Measurements from ENCODE around the gene SLC6A7. TPM values are rescaled to one million over a fixed set of nuclear protein-coding genes. Genes with fewer than 3 reads are reported as not detected.
A peak's percentile ranks its signal among the peaks of the same experiment; 100 is the strongest.

The SLC6A7 gene
- total RNA-seq, 2 donors from 2014 or later: 5.0 to 24.9 TPM

DNA sequence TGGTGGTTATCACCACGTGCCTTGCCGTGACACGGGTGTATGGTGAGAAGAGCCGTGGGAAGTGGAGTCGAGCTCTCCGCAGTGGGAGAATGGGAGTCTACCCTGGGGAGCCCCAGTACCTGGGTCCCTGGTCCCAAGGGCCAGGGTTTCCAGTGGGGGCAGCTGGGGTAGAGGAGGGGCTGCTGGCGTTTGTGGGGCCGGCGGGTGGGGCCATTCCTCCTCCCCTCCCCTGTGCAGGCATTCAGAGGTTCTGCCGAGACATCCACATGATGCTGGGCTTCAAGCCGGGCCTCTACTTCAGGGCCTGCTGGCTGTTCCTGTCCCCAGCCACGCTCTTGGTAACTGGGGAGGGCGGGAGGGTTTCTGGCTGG, 14.7 kb downstream of the SLC6A7 start:
- H3K36me3 ChIP-seq: peaks cover 3% of the 10 kb centered on the region
- peaks cover 10% of the 10 kb centered on the region for H3K4me1 ChIP-seq
- intact Hi-C loops (cut with DNase I): no loop called here
- no peak overlapping the region for H3K27ac ChIP-seq
- no peaks in the 10 kb centered on the region for H3K27me3 ChIP-seq
- H3K9me3 ChIP-seq: no peaks in the 10 kb centered on the region
- H3K9ac ChIP-seq (ENCODE audit: low read depth in 2 of 2, low read length in 2 of 2): no peak overlapping the region
- TF ChIP-seq, protein P1, sequence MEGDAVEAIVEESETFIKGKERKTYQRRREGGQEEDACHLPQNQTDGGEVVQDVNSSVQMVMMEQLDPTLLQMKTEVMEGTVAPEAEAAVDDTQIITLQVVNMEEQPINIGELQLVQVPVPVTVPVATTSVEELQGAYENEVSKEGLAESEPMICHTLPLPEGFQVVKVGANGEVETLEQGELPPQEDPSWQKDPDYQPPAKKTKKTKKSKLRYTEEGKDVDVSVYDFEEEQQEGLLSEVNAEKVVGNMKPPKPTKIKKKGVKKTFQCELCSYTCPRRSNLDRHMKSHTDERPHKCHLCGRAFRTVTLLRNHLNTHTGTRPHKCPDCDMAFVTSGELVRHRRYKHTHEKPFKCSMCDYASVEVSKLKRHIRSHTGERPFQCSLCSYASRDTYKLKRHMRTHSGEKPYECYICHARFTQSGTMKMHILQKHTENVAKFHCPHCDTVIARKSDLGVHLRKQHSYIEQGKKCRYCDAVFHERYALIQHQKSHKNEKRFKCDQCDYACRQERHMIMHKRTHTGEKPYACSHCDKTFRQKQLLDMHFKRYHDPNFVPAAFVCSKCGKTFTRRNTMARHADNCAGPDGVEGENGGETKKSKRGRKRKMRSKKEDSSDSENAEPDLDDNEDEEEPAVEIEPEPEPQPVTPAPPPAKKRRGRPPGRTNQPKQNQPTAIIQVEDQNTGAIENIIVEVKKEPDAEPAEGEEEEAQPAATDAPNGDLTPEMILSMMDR (IDR thresholded peaks at IDR 0.05): no peak
- H3K4me3 ChIP-seq: no peak overlapping the region
- DNase-seq: no peak

DNA sequence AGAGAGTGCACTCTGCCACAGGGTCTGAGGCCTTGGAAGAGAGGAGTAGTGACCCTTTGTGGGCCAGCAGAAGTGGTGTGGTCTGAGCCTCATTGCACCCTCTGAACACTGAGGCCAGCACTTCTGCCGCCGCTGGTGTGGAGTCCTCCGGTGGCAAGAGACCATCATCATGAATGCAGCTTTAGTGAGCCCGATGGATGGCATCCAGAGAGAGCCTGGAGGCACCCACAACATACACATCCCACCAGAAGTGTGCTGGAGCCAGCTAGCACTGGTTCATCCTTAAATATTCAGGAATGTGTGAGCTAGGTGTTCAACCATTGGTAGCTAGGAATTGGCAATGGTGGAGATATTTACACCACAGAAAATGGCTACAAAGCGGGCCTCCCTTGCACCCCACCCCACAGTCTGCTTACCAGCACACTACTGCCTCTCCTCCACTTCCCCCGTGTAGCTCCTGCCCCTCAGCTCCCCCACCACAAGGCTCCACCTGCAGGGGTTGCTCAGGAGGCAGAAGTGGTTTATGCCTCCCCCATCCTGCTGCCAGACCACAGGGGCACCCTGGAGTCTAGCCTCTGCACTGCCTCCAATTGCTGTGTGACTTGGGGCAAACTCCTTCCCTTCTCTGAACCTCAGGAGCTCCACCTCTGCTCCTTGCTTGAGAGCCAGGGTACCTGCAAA, 16.4 kb downstream of the SLC6A7 start:
- Histone ChIP-seq H3K4me1 (peaks cover 10% of the 10 kb centered on the region), H3K27me3 (no peaks in the 10 kb centered on the region), H3K36me3 (peaks cover 3% of the 10 kb centered on the region), H3K9ac (ENCODE audit: low read depth in 2 of 2, low read length in 2 of 2) (no peak overlapping the region), H3K4me3 (no peak overlapping the region), H3K27ac (no peak overlapping the region), H3K9me3 (no peaks in the 10 kb centered on the region)
- TF ChIP-seq, protein P1 (IDR thresholded peaks at IDR 0.05): no peak
- no peak for DNase-seq
- intact Hi-C loops (cut with DNase I): no loop called here

DNA sequence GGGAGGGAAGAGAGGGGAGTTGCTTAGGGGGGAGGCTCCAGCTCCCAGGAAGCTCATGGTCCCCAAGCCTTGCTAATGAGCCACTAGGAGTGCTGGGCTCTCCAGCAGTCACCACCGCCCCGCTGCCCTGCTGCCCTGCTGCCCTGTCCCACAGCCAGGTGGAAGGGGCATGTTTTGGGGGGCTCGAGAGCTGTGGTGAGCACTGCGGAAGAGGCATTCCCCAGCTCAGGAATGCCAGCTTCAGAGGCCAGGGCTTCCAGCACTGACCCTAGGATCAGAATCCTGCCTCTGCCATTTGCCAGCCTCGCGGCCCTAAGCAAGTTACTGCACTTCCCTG, 16.9 kb downstream of the SLC6A7 start:
- no peaks in the 10 kb centered on the region for H3K27me3 ChIP-seq
- TF ChIP-seq, protein P1 (IDR thresholded peaks at IDR 0.05): no peak
- no peaks in the 10 kb centered on the region for H3K9me3 ChIP-seq
- intact Hi-C loops (cut with DNase I): no loop called here
- H3K4me3 ChIP-seq: no peak overlapping the region
- H3K36me3 ChIP-seq: peaks cover 3% of the 10 kb centered on the region
- no peak for DNase-seq
- H3K27ac ChIP-seq: no peak overlapping the region
- peaks cover 10% of the 10 kb centered on the region for H3K4me1 ChIP-seq
- H3K9ac ChIP-seq (ENCODE audit: low read depth in 2 of 2, low read length in 2 of 2): no peak overlapping the region

DNA sequence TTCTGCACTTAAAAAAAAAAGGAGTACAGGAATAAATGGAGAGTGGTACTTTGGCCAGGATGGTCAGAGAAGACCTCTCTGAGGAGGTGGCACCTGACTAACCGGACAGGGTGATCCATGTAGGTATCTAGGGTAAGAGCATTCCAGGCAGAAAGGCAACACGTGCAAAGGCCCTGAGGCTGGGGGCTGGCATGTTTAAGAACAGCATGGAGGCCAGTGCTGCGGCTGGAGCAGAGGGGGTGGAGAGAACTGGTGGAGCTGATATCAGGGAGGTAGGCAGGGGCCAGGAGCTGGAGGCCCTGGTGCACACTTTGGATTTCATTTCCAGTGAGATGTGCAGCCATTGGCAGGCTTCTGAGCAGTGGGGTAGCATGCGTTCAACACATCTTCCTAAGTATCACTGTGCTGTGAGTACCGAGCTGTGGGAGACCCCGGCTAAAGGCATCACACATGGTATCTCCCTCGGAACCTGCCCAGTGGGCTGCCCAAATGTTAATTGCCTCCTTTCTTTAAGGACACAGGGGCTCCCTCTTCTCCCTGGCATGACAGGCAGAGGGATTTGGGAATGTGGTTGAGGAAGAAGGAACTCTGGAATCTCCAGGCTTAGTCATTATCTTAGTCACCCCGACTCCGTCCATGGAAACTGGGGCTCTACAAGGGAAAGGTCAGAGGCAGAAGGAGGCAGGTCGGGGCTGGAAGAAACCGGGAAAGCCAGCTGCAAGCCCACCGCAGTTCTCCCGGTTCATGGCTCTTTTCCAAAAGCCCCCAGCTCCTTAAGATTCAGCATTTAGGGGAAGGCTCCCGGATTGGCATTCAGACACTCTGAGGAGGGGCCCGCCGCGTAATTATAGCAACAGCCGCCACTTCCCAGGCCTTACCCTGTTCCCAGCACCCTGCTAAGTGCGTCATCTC, 18.6 kb downstream of the SLC6A7 start:
- peak overlapping the region; percentile 55 for H3K27ac ChIP-seq
- H3K9ac ChIP-seq (ENCODE audit: low read depth in 2 of 2, low read length in 2 of 2): peak overlapping the region in 1 of 2 donors; percentile 80
- H3K9me3 ChIP-seq: no peaks in the 10 kb centered on the region
- intact Hi-C loops (cut with DNase I): no loop called here
- peaks cover 10% of the 10 kb centered on the region for H3K4me1 ChIP-seq
- no peak overlapping the region for H3K4me3 ChIP-seq
- TF ChIP-seq, protein P1 (IDR thresholded peaks at IDR 0.05): no peak
- no peaks in the 10 kb centered on the region for H3K27me3 ChIP-seq
- DNase-seq: no peak
- peaks cover 3% of the 10 kb centered on the region for H3K36me3 ChIP-seq

DNA sequence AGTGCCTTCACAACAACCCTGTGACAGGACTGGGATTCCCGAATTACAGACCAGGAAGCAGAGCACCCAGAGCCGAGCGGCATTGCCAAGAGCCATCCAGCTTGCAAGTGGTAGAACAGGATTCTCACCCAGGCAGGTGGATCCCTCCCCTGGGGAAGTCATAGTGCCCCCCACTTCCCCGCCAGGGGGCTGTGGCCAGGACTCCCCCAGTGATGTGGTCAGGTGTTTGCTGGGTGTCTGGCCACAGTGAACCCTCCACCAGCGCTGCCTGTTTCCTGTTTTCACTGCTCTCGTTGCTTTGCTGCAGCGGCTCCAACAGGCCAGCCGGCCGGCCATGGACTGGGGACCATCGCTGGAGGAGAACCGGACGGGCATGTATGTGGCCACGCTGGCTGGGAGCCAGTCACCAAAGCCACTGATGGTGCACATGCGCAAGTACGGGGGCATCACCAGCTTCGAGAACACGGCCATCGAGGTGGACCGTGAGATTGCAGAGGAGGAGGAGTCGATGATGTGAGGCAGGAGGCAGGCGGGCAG, 19.3 kb downstream of the SLC6A7 start:
- DNase-seq: peak; percentile 82
- Histone ChIP-seq H3K9me3 (no peaks in the 10 kb centered on the region), H3K4me1 (peaks cover 10% of the 10 kb centered on the region), H3K4me3 (no peak overlapping the region), H3K9ac (ENCODE audit: low read depth in 2 of 2, low read length in 2 of 2) (peak overlapping the region in 1 of 2 donors; percentile 80), H3K27me3 (no peaks in the 10 kb centered on the region), H3K36me3 (peaks cover 3% of the 10 kb centered on the region), H3K27ac (peak overlapping the region; percentile 55)
- intact Hi-C loops (cut with DNase I): no loop called here
- TF ChIP-seq, protein P1 (IDR thresholded peaks at IDR 0.05): no peak

All from colonic mucosa (tissue), 4 donors.